Lower lobe of right lung (tissue), 2 donors: Measurements from ENCODE around the gene A3GALT2. TPM values are rescaled to one million over a fixed set of nuclear protein-coding genes. Genes with fewer than 3 reads are reported as not detected.

Experiments used
- ATAC-seq, 2 donors: fragments of 200-7000 bp; cut with Tn5 transposase; one replicate each; pipeline ENCODE4 v1.9.1; 2020 to 2022; ENCODE audit warnings: mild to moderate bottlenecking in 2 of 2, moderate library complexity in 2 of 2
- DNase-seq: peaks from one replicate; pipeline ENCODE4 v3.0.0-alpha.2; 2020
- H3K27ac ChIP-seq: fragments of 200-600 bp; one replicate; pipeline ENCODE4 v1.8.0; 2022
- H3K27me3 ChIP-seq: fragments of 200-600 bp; one replicate; pipeline ENCODE4 v1.8.0; 2022; ENCODE audit warnings: low read depth
- H3K36me3 ChIP-seq: fragments of 200-600 bp; one replicate; pipeline ENCODE4 v1.8.0; 2022; ENCODE audit warnings: mild to moderate bottlenecking
- H3K4me1 ChIP-seq: fragments of 200-600 bp; one replicate; pipeline ENCODE4 v1.8.0; 2022
- H3K4me3 ChIP-seq: fragments of 200-600 bp; one replicate; pipeline ENCODE4 v1.8.0; 2022; ENCODE audit warnings: mild to moderate bottlenecking
- H3K9me3 ChIP-seq: fragments of 200-600 bp; one replicate; pipeline ENCODE4 v1.8.0; 2022
- CTCF ChIP-seq: fragments of 200-600 bp; IDR thresholded peaks from one replicate; pipeline ENCODE4 v1.8.0; 2022; ENCODE audit warnings: antibody characterized with exemption, mild to moderate bottlenecking
- intact Hi-C: fragments of 100-400 bp; cut with DNase I; formaldehyde crosslinking; loops from one replicate; pipeline ENCODE4 v1.11.0; 2022
- total RNA-seq: library from RNA; stranded (reverse); fragmentation: NEBNext Ultra II Directional; extraction: Animal tissue kit (Norgen Biotek cat#: 25700); gene quantifications from one replicate; pipeline ENCODE4 v1.2.1, GENCODE V29; 2021
- donor health status: DM: no; HTN: yes; CAD: no; lungs with severe emphysema.

A3GALT2 gene
- total RNA-seq, 1 donor from 2014 or later, result not detected

- H3K27me3 ChIP-seq, result no peaks in the 10 kb centered on the region
- H3K36me3 ChIP-seq, result no peaks in the 10 kb centered on the region
- DNase-seq (peak; percentile 92), ATAC-seq (peak; percentile 86 to 88)
- H3K27ac ChIP-seq, result peak overlapping the region; percentile 18
- H3K4me3 ChIP-seq, result no peak overlapping the region
- TF ChIP-seq CTCF, result peak; percentile 98
- peaks cover 39% of the 10 kb centered on the region for H3K4me1 ChIP-seq
- H3K9me3 ChIP-seq, result no peaks in the 10 kb centered on the region
- intact Hi-C loops, result loop anchor here (10.0 kb wide), 1 partner anchor 73 kb away; no protein-coding TSS in a partner anchor
Measured at GRCh38 chr1:33367485-33368405, 46.8 kb upstream of the A3GALT2 start.

GRCh38 chr1:33366762-33367484 is 46.0 kb upstream of the A3GALT2 start:
- peaks cover 39% of the 10 kb centered on the region for H3K4me1 ChIP-seq
- intact Hi-C loops, result loop anchor here (10.0 kb wide), 1 partner anchor 72 kb away; no protein-coding TSS in a partner anchor
- no peaks in the 10 kb centered on the region for H3K9me3 ChIP-seq
- ATAC-seq, result no peak
- no peak for DNase-seq
- peak overlapping the region; percentile 18 for H3K27ac ChIP-seq
- H3K27me3 ChIP-seq, result no peaks in the 10 kb centered on the region
- H3K36me3 ChIP-seq, result no peaks in the 10 kb centered on the region
- no peak for TF ChIP-seq CTCF
- H3K4me3 ChIP-seq, result no peak overlapping the region

- TF ChIP-seq CTCF, result no peak
- H3K36me3 ChIP-seq, result no peaks in the 10 kb centered on the region
- no peaks in the 10 kb centered on the region for H3K27me3 ChIP-seq
- no peaks in the 10 kb centered on the region for H3K9me3 ChIP-seq
- intact Hi-C loops, result loop anchor here (10.0 kb wide), 1 partner anchor 71 kb away; no protein-coding TSS in a partner anchor
- peak overlapping the region; percentile 68 for H3K27ac ChIP-seq
- no peak for DNase-seq
- peaks cover 39% of the 10 kb centered on the region for H3K4me1 ChIP-seq
- H3K4me3 ChIP-seq, result no peak overlapping the region
- ATAC-seq, result no peak
Measured at GRCh38 chr1:33365560-33365997, 44.7 kb upstream of the A3GALT2 start.

GRCh38 chr1:33364565-33364918 is 43.6 kb upstream of the A3GALT2 start:
- no peaks in the 10 kb centered on the region for H3K9me3 ChIP-seq
- no peaks in the 10 kb centered on the region for H3K36me3 ChIP-seq
- ATAC-seq, result peak in 1 of 2 donors; percentile 2
- no peak for DNase-seq
- intact Hi-C loops, result loop anchor here (10.0 kb wide), 1 partner anchor 70 kb away; no protein-coding TSS in a partner anchor
- peak overlapping the region; percentile 68 for H3K27ac ChIP-seq
- TF ChIP-seq CTCF, result no peak
- no peak overlapping the region for H3K4me3 ChIP-seq
- H3K27me3 ChIP-seq, result no peaks in the 10 kb centered on the region
- peaks cover 39% of the 10 kb centered on the region for H3K4me1 ChIP-seq

- DNase-seq (no peak), ATAC-seq (no peak)
- H3K9me3 ChIP-seq, result no peaks in the 10 kb centered on the region
- peaks cover 39% of the 10 kb centered on the region for H3K4me1 ChIP-seq
- peak overlapping the region; percentile 74 for H3K27ac ChIP-seq
- no peaks in the 10 kb centered on the region for H3K36me3 ChIP-seq
- H3K4me3 ChIP-seq, result no peak overlapping the region
- no peak for TF ChIP-seq CTCF
- H3K27me3 ChIP-seq, result no peaks in the 10 kb centered on the region
- intact Hi-C loops, result loop anchor here (10.0 kb wide), 1 partner anchor 69 kb away; no protein-coding TSS in a partner anchor
Measured at GRCh38 chr1:33363470-33363861, 42.6 kb upstream of the A3GALT2 start.
